Activated CD4-positive, alpha-beta T cell treated with anti-CD3 and anti-CD28 coated beads, Interleukin-2, Interleukin-6, amounts not matched to agents 100 ng/mL and 50 ng/mL, durations not matched to agents 16 hours and 8 hours (primary cell): ENCODE measurements around the gene KCNG2.
A peak's percentile ranks its signal among the peaks of the same experiment; 100 is the strongest.
"Not testable (repeated sequence)": the region's sequence is repeated elsewhere in the genome, so short reads cannot be mapped to it uniquely, and the experiment has no call there.

Experiments
- DNase-seq: peaks from one replicate; pipeline ENCODE4 v3.0.0-alpha.2; 2020

The KCNG2 gene, protein sequence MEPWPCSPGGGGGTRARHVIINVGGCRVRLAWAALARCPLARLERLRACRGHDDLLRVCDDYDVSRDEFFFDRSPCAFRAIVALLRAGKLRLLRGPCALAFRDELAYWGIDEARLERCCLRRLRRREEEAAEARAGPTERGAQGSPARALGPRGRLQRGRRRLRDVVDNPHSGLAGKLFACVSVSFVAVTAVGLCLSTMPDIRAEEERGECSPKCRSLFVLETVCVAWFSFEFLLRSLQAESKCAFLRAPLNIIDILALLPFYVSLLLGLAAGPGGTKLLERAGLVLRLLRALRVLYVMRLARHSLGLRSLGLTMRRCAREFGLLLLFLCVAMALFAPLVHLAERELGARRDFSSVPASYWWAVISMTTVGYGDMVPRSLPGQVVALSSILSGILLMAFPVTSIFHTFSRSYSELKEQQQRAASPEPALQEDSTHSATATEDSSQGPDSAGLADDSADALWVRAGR

GRCh38 chr18:79797518-79798345 is at the start of gene KCNG2:
TSS of gene KCNG2 (plus strand) at chr18:79797938. CDS start at chr18:79863668, 65,730 bp downstream.
- DNase-seq: peak; percentile 25

DNA sequence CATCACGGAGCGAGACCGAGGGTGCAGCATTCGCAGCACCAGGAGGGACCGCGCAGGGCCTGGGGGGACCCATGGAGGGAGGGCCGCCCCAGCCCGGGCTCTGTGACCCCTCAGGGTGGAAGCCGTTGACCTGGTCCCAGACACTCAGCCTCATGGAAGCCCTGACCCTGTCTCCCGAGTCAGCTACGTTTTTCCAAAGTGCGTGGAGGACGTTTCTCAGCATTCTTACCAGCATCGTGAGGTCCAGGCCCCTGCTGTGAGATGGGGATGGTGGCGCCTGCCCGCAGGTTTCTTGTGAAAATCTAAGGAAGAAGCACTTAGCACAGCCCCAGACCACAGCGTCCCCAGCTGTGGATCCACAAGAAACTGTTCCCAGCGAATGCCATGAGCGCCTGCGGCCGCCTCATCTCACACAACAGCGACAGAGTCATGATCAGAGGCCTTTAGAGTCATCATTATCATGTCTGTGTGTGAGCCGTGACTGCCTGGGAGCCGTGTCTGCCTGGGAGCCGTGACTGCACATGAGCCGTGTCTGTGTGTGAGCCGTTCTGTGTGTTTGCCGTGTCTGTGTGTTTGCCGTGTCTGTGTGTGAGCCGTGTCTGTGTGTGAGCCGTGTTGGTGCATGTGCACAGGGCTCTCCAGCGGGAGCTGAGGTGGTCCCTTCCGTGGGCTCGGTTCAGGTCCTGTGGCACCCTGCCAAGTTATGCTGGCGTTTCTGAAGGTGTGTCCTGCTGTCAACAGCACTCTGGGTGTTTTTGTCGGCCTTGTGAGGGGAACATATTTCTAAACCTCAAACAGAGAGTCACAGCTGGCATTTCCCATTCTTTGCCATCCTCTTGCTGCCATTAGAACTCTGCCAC is 49.2 kb upstream of the KCNG2 start:
- no peak for DNase-seq

DNA sequence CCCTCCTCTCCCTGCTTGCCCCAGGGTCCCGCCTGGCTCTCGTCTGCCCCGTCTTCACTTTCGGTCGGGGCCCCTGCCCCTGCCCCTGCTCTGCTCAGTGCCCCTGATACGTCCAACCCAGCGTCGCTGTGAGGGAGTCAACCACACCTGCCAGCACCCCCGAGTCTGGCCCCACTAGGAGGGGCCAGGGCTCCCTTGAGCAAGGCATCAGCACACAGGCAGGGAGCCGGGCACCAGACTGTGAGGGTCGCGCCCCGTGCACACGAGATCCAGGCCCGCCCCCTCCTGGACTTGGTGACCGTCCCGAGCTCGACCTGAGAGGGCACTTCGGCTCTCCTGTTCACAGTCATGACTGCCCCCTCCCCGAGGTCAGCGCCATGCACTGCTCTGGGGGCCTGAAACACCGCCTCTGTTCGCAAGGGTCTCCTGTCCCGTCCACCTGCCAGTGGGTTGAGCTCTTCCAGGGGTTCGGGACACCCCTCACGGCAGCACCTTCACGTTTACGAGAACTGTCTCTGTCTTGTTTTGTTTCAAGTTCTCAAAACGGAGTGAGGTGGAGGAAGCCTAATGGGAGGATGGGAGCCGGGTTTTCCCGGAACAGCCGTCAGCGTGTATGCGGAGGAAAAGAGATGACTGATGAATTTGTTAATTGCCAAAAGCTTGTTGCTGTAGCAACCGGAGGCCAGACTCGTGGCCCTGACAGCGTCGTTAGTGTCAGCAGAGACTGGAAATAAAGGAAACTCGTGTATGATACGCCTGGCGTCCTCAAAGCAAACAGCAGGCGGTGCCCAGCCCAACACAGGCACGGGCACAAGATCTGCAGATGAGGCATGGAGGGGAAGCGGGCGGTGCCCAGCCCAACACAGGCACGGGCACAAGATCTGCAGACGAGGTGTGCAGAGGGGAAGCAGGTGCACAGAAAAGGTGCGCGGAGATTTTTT is 48.2 kb upstream of the KCNG2 start:
- DNase-seq: no peak

DNA sequence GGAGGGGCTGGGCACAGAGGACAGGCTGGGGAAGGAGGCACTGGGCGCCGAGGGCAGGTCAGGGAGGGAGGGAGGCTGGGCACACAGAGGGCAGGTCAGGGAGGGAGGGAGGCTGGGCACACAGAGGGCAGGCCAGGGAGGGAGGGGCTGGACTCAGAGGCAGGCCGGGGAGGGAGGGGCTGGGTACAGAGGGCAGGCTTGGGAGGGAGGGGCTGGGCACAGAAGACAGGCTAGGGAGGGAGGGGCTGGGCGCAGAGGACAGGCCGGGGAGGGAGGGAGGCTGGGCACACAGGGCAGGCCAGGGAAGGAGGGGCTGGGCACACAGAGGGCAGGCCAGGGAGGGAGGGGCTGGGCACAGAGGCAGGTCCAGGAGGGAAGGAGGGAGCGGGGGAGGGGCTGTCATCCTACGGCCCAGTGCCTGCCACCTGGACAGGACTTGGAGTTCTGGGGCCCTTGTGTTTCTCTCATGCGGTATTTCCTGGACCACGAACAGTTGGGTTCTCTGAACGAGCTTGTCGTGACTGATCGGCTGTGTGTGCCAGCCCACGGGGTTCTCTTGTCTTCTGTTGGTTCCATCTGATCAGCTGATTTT is 46.7 kb upstream of the KCNG2 start:
- DNase-seq: no peak

DNA sequence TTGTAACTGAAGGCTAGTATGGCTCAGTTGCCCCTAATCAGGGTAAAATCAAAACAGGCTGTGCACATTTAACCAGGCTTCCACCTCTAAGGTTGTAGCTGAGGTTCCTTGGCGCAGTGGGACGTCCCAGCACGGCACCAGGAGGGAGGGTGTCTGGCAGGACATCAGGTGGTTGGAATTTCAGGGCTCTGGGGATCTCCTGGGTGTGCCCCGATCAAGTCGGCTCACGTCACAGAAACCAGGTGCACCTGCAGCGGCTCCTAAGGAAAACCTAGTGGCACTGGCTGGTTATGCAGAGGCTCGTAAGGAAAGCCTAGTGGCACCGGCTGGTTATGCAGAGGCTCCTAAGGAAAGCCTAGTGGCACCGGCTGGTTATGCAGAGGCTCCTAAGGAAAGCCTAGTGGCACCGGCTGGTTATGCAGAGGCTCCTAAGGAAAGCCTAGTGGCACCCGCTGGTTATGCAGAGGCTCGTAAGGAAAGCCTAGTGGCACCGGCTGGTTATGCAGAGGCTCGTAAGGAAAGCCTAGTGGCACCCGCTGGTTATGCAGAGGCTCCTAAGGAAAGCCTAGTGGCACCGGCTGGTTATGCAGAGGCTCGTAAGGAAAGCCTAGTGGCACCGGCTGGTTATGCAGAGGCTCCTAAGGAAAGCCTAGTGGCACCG is 45.7 kb upstream of the KCNG2 start:
- DNase-seq: not testable (repeated sequence)

DNA sequence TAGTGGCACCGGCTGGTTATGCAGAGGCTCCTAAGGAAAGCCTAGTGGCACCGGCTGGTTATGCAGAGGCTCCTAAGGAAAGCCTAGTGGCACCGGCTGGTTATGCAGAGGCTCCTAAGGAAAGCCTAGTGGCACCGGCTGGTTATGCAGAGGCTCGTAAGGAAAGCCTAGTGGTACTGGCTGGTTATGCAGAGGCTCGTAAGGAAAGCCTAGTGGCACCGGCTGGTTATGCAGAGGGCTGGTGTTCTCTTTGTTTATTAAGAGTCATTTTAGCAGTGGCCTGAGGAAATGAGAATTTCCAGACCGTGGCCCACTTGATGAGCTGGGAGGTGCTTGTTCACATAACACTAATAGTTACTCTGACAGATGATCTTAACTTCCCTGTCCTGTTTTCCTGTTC is 44.8 kb upstream of the KCNG2 start:
- not testable (repeated sequence) for DNase-seq

DNA sequence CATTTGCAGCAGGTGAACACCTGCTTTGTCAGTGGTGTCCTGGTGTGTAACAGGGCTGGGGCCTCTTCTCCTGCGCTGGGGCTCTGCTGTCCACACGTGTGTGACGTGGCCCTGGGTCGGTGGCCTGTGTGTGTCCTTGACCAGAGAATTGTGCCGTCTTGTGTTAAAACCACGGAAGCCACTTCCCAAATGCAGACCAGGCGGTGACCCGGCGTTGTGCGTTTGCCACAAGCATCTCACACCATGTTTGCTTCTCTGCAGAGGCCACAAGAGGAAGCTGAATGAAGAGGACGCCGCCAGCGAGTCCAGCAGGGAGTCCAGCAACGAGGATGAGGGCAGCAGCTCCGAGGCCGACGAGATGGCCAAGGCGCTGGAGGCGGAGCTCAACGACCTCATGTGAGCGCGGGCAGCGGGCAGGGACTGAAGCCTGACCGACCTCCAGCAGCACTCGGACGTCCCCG is 44.3 kb upstream of the KCNG2 start:
- no peak for DNase-seq

DNA sequence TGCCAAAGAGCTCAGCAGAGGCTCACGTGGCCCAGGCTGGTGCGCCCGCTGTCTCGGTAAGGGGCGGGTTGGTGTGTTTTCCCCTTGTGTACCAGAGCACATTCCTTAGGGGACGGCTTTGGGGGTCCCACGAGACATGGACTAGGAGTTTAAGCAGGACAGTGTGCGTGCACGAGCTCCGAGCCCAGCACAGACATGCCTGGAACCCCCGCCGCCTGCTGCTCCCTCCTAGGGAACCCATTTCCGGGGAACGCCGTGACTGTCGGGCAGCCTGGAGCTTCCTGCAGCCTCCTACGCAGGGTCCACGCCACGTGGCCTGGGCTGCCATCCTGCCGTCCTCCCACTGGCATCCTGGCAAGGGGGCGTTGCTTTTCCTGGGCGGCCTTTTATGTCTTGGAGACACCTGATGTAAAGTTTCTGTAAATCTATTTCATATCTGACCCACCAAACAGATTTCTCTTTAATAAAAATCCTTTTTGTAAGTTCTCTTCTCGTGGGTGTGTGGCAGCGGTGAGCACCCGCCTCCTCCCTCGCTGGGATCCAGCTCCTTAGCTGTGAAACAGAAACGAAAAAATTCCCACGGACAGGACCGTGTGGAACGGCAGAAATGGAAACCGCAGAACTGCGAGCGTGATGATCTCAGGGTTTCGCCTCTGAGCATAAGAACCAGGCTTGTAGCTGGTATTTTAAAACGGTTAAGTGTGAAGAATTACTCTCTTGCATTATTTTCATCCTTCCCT is 43.5 kb upstream of the KCNG2 start:
- DNase-seq: no peak

DNA sequence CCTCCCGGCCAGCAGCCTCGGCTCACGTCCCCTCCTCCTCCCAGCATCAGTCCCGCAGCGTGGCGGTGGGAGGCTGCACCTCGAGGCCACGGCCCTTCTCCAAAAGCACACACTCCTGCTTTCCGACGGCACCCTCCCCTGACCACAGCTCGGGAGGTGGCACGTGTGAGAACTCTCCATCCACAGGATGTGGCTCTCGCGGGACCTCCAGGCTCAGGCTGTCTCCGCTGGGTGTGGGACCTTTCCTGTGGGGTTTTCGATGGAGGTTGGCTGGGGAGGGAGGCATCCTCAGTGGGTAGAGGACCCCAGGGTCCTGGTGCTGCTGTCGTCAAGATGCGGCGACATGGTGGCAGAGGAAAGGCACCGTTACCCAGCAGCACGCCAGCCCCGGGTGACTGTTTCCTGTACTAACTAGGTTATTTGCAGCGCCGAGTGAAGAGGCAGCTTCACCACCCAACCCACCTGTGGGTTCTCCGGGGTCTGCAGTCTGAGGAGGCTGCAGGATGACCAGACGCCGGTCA is 42.8 kb upstream of the KCNG2 start:
- DNase-seq: no peak

DNA sequence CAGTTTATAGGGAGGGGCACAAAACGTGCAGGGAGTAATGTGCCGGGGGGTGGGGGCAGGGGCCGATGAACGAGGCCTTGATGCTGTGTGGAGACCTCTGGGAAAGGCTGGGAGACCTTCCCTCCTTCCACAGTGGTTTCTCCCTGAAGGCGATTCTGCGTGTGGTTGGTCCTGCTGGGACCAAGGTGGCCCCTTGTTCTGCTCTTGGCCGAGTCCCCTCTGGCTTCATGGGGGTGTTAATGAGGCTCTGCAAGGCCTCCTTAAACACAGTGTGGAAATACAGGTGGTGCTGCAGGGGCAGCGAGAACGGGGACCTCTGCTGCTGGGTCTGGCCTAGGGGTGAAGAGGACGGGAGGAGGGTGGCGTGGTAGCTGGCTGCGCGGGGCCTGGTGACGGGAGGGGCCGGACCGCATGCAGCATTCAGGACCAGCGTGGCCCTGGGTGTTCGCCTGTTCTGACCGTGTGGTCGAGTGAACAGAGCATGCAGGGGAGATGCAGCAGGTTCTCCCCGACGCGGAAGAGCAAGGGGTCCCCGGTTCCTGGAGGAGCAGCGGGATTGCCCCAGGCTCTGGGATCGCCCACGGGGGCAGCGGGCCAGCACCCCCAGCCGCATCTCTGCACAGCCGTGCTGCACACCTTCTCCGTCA is 42.1 kb upstream of the KCNG2 start:
- DNase-seq: no peak

DNA sequence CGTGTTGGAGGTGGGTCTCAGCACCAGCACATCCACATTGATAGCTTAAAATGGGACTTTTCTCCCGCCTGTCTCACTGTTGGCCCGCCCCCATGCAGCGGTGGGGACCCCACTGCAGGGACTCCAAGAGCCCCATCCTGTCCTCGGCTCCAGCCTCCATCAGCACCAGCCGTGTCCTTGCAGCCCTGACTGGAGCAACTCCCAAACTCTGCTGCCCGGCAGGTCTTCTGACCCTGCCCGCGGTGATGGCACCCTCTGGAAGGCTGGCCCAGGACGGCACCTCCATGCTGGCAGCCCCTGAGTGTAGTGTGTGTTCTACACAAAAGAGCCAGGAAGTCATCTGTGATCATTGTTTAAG is 41.6 kb upstream of the KCNG2 start:
- DNase-seq: no peak

DNA sequence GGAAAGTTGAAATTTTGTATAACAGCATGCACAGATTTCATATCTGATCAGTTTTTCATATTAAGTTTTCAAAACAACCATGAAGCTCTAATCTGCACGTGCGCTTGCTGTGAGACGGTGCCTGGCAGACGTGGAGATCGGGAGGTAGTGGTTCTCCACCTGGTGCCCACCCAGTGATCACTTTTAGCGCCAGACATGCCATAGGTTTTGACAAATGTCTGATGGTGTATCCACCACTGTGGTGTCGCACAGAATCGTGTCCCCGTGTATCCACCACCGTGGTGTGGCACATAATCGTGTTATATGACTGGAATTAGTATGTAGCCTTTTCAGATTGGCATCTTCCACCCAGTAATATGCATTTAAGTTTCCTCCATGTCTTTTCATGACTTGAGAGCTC is 40.9 kb upstream of the KCNG2 start:
- no peak for DNase-seq

DNA sequence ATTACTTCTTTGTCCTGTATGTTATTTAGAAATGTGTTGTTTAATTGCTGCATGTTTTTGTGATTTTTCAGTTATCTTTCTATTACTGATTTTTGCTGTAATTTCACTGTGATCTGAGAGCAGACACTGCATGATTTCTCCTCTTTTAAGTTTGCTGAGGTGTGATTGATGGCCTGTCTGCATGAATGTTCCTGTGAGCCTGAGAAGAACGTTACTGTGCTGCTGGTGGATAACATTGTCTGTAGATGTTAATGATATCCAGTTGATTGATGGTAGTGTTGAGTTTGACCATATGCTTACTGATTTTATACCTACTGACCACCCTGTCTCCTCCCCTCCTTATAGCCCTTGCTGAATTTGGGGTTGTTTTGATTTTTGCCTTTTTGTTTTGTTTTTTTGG is 37.4 kb upstream of the KCNG2 start:
- no peak for DNase-seq

- DNase-seq: no peak
Observed at GRCh38 chr18:79760881-79761280, 36.9 kb upstream of the KCNG2 start.

- no peak for DNase-seq
Observed at GRCh38 chr18:79763407-79763806, 34.3 kb upstream of the KCNG2 start.

DNA sequence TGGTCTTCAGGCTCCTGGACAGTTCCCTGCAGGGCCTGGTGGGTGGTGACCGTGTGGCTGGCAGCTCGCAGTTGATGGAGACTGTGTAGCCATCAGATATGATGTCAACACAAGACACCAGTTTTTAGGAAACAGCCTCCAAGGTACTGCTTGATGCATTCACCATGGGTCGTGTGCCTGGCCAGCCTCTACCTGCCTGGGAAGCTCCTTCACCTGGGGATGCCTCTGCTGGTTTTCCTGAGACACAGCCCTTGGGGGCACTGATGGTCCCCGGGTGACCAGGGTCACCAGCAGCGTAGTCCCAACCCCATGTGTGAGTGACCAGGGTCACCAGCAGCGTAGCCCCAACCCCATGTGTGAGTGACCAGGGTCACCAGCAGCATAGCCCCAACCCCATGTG is 33.6 kb upstream of the KCNG2 start:
- DNase-seq: no peak

DNA sequence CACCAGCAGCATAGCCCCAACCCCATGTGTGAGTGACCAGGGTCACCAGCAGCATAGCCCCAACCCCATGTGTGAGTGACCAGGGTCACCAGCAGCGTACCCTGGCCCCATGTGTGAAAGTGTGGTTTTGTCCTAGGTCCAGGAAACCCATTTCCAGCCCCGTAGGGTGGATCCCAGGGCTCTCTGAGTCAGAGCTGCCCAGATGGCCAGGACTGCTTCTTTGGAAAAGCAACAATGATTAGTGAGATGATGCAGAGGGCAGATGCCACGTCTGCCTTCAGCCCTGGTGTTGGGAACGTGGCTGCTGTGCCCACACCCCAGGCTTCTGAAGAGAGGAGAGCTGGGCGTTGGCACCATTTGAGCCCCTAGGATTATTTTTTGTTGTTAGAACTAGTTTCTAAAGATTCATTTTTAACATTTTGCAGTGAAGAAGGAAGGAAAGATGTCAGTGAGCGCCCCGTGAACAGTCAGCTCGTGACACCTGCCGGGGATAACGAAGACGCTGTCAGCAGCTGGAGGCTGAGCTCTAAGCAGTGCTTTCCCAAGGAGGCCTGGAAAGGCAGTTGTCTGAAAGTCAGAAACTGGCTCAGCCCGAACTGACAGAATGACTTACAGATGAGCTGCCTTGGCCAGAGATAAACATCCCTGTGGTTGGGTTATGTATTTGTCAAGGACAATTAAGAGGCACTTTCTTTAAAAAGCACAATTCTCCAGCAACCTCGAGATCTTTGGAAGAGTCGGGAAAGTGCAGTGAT is 32.1 kb upstream of the KCNG2 start:
- DNase-seq: no peak

- no peak for DNase-seq
Observed at GRCh38 chr18:79766308-79766707, 31.4 kb upstream of the KCNG2 start.

- DNase-seq: no peak
Observed at GRCh38 chr18:79768745-79769144, 29.0 kb upstream of the KCNG2 start.
